Keratinocyte (primary cell): ENCODE results near the gene LACTBL1. TPM values are rescaled to one million over a fixed set of nuclear protein-coding genes. Genes with fewer than 3 reads are reported as not detected.
"Not testable (repeated sequence)": the region's sequence is repeated elsewhere in the genome, so short reads cannot be mapped to it uniquely, and the experiment has no call there.

ENCODE experiments used
- DNase-seq: peaks from one replicate; pipeline ENCODE4 v3.0.0-alpha.2; 2011; ENCODE audit warnings: low read depth, missing footprints, low spot score
- FAIRE-seq: peaks from 2 replicates; lab custom pipeline; 2011; peaks lifted over from hg19 to GRCh38; lab: Jason Lieb, UNC
- H2AFZ ChIP-seq: 2 replicates; pipeline ENCODE4 v1.6.0; 2012; ENCODE audit warnings: low read length, control low read depth, inconsistent platforms; ENCODE audit not compliant: control insufficient read depth
- H3K27ac ChIP-seq: 2 replicates; pipeline ENCODE4 v1.5.1; 2011; ENCODE audit warnings: low read length; ENCODE audit not compliant: control insufficient read depth, insufficient read depth
- H3K27me3 ChIP-seq: 3 replicates; pipeline ENCODE4 v1.6.0; 2011; ENCODE audit warnings: low read length; ENCODE audit not compliant: control insufficient read depth, insufficient read depth; ENCODE audit errors: extremely low read depth
- H3K36me3 ChIP-seq, 2 experiments: 2 replicates in 1 of 2; 3 replicates in 1 of 2; pipeline ENCODE4 v1.5.1; 2011; ENCODE audit warnings: low read length in 2 of 2, mild to moderate bottlenecking in 1 of 2; ENCODE audit not compliant: control insufficient read depth in 2 of 2, insufficient read depth in 2 of 2; ENCODE audit errors: extremely low read depth in 1 of 2
- H3K4me1 ChIP-seq: 3 replicates; pipeline ENCODE4 v1.5.1; 2011; ENCODE audit warnings: low read length; ENCODE audit not compliant: control insufficient read depth, insufficient read depth; ENCODE audit errors: extremely low read depth
- H3K4me2 ChIP-seq: 3 replicates; pipeline ENCODE4 v1.6.0; 2011; ENCODE audit warnings: low read depth, low read length; ENCODE audit not compliant: control insufficient read depth, insufficient read depth; ENCODE audit errors: extremely low read depth
- H3K4me3 ChIP-seq, 3 experiments: fragments of 200-600 bp in 1 of 3; sonication (generic) in 1 of 3; 2 replicates in 2 of 3; 3 replicates in 1 of 3; pipeline ENCODE4 v1.5.1; 2011 to 2016; ENCODE audit warnings: low read length in 3 of 3, mild to moderate bottlenecking in 3 of 3, control low read depth in 2 of 3, inconsistent platforms in 1 of 3, low read depth in 1 of 3, mixed read lengths in 1 of 3, mixed run types in 1 of 3, moderate library complexity in 1 of 3; ENCODE audit not compliant: control insufficient read depth in 2 of 3, insufficient read depth in 2 of 3; ENCODE audit errors: extremely low read depth in 1 of 3
- H3K79me2 ChIP-seq: 2 replicates; pipeline ENCODE4 v1.6.0; 2012; ENCODE audit warnings: low read length; ENCODE audit not compliant: control insufficient read depth, insufficient read depth
- H3K9ac ChIP-seq: 3 replicates; pipeline ENCODE4 v1.6.0; 2011; ENCODE audit warnings: low read length; ENCODE audit not compliant: control insufficient read depth, insufficient read depth; ENCODE audit errors: extremely low read depth
- H3K9me1 ChIP-seq: 3 replicates; pipeline ENCODE4 v1.6.0; 2011; ENCODE audit warnings: low read length; ENCODE audit not compliant: control insufficient read depth, insufficient read depth; ENCODE audit errors: extremely low read depth
- H3K9me3 ChIP-seq: 2 replicates; pipeline ENCODE4 v1.5.1; 2012; ENCODE audit warnings: low read depth, low read length; ENCODE audit not compliant: control insufficient read depth
- H4K20me1 ChIP-seq: 3 replicates; pipeline ENCODE4 v1.6.0; 2011; ENCODE audit warnings: low read length; ENCODE audit not compliant: control insufficient read depth, insufficient read depth; ENCODE audit errors: extremely low read depth
- CTCF ChIP-seq, 3 experiments: IDR thresholded peaks in 1 of 3; conservative IDR thresholded peaks in 1 of 3; optimal IDR thresholded peaks in 1 of 3; 2 replicates in 2 of 3; 3 replicates in 1 of 3; pipeline versions ENCODE3 to v1.5.1; 2011; ENCODE audit warnings: low read length in 3 of 3, mild to moderate bottlenecking in 3 of 3, moderate library complexity in 2 of 3, control low read depth in 1 of 3, inconsistent platforms in 1 of 3; ENCODE audit not compliant: insufficient read depth in 2 of 3; ENCODE audit errors: extremely low read depth in 1 of 3
- EZH2 ChIP-seq: IDR thresholded peaks from one replicate; pipeline ENCODE4 v1.6.1; 2012; ENCODE audit warnings: inconsistent platforms, mild to moderate bottlenecking, low read length, moderate library complexity
- dilution Hi-C: fragments of 300-500 bp; cut with MboI; formaldehyde crosslinking; loops from one replicate; pipeline ENCODE4 v1.7.0; 2020; ENCODE audit warnings: low sequenced_read_pairs; ENCODE audit not compliant: extremely low pct_ligation_motif_present
- polyA plus RNA-seq, 5 experiments: library from polyadenylated mRNA; depleted of rRNA in 3 of 5; stranded (reverse) in 3 of 5; stranded (forward) in 1 of 5; unstranded in 1 of 5; fragments of >200 nt; gene quantifications; 1 replicate in 1 of 5; 2 replicates in 3 of 5; 3 replicates in 1 of 5; pipeline versions ENCODE4 v1.2.1 to v1.2.3, GENCODE V29; 2011 to 2012; ENCODE audit warnings: missing spikeins in 2 of 5, low read depth in 1 of 5, low replicate concordance in 1 of 5

The LACTBL1 gene
- polyA plus RNA-seq, 1 donor (not counting 4 experiments of a cell fraction or from before 2014, with no cell fraction given), result not detected

GRCh38 chr1:22992384-22992783, 19.7 kb upstream of the LACTBL1 start:
- H3K79me2 ChIP-seq, H3K9ac ChIP-seq, H2AFZ ChIP-seq, DNase-seq, H3K9me3 ChIP-seq, H3K27ac ChIP-seq, H4K20me1 ChIP-seq, H3K27me3 ChIP-seq, H3K36me3 ChIP-seq, H3K4me1 ChIP-seq, H3K9me1 ChIP-seq, FAIRE-seq, dilution Hi-C loops, H3K4me2 ChIP-seq, H3K4me3 ChIP-seq: not testable (repeated sequence)

- Histone ChIP-seq H3K27ac (no peak overlapping the region), H4K20me1 (no peaks in the 10 kb centered on the region), H3K4me1 (no peaks in the 10 kb centered on the region), H3K4me2 (no peak overlapping the region), H3K9me1 (no peaks in the 10 kb centered on the region), H3K9ac (no peak overlapping the region), H3K9me3 (no peaks in the 10 kb centered on the region), H2AFZ (no peak overlapping the region), H3K27me3 (no peaks in the 10 kb centered on the region), H3K79me2 (no peaks in the 10 kb centered on the region), H3K4me3 (no peak overlapping the region), H3K36me3 (no peaks in the 10 kb centered on the region)
- no peak for DNase-seq
- no peak for FAIRE-seq
- TF ChIP-seq EZH2 (no peak), CTCF (optimal IDR thresholded peaks at IDR 0.05 in 1 of 3, IDR thresholded peaks at IDR 0.05 in 1 of 3, conservative IDR thresholded peaks at IDR 0.05 in 1 of 3; ENCODE audit: extremely low read depth in 1 of 3, insufficient read depth in 2 of 3, low read length in 3 of 3) (no peak)
- dilution Hi-C loops, result loop anchor here (10.0 kb wide), 1 partner anchor 81 kb away; no protein-coding TSS in a partner anchor
Measured at GRCh38 chr1:22983944-22984343, 11.3 kb upstream of the LACTBL1 start.

GRCh38 chr1:22980471-22980790, 7.8 kb upstream of the LACTBL1 start:
- H3K9me3 ChIP-seq, H3K9me1 ChIP-seq, DNase-seq, H4K20me1 ChIP-seq, H3K4me2 ChIP-seq, H3K79me2 ChIP-seq, H3K27ac ChIP-seq, H3K9ac ChIP-seq, FAIRE-seq, H3K4me3 ChIP-seq, H3K36me3 ChIP-seq, H2AFZ ChIP-seq, H3K27me3 ChIP-seq: not testable (repeated sequence)
- H3K4me1 ChIP-seq, result peaks cover 21% of the 10 kb centered on the region
- dilution Hi-C loops, result loop anchor here (10.0 kb wide), 1 partner anchor 84 kb away; no protein-coding TSS in a partner anchor
